GM18498 (cell line): ENCODE measurements around the gene PLEKHA7.
"Not testable (repeated sequence)": the region's sequence is repeated elsewhere in the genome, so short reads cannot be mapped to it uniquely, and the experiment has no call there.

Source experiments
- ATAC-seq: cut with Tn5 transposase; IDR thresholded peaks from one replicate; pipeline ENCODE4 v1.9.1; 2021; ENCODE audit warnings: mild to moderate bottlenecking, moderate library complexity; ENCODE audit not compliant: unreplicated experiment

The PLEKHA7 gene

DNA sequence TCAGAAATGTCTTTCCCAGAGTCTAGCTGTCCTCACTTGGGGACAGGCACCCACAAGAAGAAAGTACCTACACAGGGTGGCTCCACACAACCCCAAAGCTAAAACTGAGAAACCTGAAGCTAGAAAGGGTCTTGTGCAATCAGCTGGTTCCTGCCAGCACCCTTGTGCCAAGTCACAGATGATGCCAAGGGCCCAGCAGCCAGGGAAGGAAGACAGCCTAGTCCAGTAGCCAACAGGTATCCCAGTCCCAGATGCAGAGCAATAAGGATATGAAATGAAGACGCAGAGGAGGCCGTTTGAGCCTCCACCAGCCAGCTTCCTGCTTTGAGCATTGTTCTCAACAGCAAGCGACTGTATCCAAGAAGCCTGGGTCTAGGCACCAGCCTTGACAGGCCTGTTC is 6.1 kb downstream of the PLEKHA7 start:
- ATAC-seq: no peak

DNA sequence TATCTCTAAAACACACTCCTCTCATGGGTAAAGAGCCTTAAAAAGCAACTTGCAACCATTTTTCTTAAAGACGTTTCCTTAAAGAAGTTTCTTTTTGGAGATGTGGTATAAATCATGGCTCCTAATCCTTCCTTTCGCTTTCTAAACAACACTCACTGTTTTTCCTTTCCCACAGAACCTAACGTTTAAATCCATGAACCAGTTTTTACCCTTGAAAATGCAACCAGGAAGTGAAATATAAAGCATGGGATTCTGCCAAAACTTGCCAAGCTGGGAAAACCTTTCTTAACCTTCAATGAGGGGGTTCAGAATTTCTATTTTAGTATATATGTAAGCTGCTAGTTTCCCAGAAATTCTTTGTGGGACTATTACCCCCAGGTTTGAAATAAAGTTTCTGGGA is 8.6 kb downstream of the PLEKHA7 start:
- ATAC-seq: no peak

DNA sequence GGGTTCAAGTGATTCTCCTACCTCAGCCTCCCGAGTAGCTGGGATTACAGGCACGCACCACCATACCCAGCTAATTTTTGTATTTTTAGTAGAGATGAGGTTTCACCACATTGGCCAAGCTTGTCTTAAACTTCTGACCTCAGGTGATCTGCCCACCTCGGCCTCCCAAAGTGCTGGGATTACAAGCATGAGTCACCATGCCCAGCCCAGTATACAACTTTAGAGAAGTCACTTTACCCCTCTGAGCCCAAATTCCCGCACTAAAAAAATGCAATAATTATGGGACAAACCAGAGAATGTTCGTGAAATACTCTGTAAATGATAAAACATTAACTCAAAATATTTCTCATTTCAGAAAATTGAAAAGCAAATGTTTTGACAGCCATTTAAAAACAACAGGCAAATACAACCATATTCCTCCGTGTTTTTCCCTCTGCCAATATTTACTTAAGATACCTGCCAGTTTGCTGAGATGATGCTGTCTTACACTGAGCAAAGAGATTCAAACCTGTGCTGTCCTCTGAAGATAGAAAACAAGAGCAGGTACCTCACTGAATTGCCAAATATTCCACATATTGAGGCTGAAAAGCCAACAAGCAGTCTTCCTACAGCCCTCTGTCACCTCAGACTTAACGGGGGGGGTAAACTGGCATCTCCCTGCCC is 9.6 kb downstream of the PLEKHA7 start:
- no peak for ATAC-seq

DNA sequence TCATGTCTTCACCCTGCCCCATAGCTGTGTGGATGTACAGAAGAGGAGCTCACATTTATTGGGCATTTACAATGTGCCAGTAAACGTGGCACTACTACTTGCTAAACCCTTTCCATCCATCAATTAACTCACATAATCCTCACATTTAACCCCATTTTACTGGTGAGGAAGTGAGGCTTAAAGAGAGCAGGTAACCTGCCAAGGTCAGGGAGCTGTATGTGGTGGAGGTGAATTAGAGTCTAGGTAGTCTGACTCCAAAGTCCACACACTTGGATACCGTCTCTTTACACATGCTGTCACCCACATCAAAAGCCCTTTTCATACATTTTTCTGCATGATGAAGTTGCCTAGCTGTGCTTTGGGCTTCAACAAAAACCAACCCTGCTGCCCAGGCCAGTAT is 10.8 kb downstream of the PLEKHA7 start:
- no peak for ATAC-seq

DNA sequence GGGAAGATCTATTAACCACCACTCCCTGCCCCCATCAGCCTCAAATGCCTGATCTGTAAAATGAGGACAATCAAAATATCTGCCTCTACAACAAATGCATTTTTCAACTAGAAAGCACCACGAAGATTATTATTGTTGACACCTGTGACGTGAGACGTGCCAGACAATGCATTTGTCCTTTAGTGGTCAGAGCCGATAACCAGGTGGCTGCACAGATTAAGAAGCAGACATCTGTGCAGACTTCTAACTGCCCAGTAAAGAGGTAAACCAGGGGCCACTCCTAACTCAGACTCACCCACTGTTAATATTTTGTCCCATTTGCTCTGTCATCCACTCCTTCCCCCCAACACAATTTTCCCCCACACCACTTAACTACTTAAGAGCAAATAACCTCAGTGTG is 11.7 kb downstream of the PLEKHA7 start:
- no peak for ATAC-seq

DNA sequence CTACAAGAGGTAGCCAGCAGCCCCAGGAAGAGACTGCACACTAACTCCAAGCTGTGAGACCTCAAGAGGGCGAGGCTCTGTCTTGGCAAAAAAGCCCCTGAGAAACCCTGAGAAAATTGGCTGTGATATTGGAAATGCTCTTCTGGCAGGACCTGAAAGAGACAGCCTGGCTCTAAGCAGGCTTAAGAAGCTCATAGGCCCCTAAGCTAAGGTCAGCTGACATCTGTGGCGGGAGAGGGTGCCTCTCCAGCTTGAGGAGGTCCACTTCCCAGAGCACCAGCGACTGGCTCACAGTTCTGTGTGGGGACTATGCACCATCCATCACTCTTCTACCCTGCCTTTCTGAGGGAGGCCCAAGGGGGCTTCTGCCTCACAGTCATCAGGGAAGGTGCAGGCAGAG is 12.4 kb downstream of the PLEKHA7 start:
- no peak for ATAC-seq

DNA sequence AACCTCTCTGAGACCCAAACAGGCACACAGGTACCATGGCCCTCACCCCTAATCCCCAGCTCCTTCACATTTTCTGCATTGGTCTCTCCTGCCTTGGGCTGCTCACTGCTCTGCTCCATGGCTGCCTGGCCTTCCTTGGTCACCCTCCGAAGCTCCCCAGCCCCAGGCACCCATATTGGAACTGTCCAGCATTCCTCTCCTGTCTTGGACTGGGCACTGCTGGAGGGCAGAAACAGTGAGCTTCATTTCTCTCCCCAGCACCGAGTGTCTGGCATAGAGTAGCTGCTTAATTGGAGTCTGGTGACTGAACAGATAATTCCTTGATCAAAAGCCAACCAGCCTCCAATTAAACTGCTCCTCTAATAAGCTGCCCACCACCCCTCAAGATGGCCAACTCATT is 13.2 kb downstream of the PLEKHA7 start:
- no peak for ATAC-seq

DNA sequence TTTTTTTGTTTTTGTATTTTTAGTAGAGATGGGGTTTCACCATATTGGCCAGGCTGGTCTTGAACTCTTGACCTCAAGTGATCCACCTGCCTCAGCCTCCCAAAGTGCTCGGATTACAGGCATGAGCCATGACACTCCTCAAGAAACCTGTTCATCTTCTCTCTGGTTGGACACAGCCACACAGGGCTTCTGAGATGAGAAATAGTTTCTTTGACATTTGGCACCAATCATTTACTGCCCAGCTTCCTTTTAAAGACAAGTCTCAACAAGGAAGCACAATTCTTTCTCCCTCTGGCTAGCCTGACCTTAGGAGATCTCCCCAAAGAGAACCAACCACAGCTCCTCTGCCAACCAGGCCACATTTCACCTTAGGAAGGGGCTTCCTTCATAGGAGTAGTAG is 14.0 kb downstream of the PLEKHA7 start:
- not testable (repeated sequence) for ATAC-seq

DNA sequence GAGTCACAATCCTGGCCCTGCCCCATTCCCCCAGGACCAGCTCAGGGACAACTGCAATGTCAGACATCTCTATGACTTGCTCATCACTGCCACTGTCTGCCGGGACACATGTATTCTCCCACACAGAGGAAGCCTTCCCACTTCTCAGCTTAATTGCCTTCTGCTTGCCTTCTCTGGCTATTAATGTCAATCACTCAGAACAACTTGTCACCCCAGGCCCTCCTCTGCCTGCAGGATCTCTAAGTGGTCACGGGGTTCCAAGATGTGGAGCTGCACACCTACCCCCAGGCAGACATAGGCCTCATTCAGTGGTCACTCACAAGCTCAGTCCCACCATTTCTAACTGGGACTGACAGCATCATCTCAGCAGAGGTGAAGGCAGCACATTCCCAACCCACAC is 15.1 kb downstream of the PLEKHA7 start:
- ATAC-seq: no peak

DNA sequence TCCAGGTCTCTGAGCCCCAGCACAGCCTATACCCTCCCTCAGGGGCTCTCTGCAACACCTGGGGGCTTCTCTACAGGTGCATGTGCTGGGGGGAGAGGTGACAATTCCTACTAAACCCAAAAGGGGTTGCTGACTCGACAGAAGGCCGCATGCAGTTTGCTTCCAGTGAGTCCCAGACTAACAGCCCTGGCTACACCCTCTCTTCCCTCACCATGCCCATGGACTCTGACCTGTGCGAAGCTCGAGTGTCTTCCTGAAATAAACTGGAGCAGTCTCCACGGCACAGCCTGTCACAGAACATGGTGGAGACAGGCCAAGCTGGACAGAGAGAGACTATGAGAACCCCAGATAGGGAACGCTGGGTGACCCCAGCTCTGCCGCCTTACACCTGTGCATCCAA is 16.6 kb downstream of the PLEKHA7 start:
- ATAC-seq: no peak

DNA sequence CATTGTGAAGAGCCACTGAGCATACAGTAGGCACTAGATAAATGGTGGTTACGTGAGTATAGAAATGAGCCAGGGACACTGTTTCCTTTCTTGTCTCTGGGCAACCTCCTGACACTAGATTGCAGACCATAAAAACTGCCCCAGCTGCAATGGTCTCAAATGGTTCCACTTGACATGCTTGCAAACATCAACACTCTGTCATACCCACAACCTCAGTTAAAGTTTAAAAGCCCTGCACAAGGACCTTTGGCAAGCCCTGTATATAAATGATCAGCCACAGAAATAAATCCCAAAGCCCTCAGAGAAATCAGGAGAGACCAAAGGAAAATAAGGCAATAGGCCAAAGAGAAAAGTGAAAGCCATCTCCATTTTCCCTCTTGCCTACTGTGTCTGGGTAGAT is 20.7 kb downstream of the PLEKHA7 start:
- no peak for ATAC-seq

DNA sequence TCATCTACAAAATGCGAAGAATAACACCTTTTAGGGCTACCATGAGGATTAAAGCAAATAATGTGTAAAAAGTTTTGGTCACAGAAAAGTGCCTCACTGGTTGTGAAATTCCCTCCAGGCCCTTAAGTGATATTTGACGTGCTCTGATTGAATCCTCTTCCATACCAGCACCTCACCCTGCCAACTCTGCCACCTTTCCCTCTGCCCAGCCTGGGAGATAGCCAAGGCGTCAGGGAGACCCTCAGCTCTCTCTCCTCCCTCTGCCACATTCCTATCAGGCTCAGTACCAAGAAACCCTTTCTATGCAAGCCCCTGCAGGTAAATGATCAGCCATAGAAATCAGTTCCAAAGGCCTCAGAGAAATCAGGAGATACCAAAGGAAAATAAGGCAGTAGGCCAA is 21.4 kb downstream of the PLEKHA7 start:
- ATAC-seq: no peak

DNA sequence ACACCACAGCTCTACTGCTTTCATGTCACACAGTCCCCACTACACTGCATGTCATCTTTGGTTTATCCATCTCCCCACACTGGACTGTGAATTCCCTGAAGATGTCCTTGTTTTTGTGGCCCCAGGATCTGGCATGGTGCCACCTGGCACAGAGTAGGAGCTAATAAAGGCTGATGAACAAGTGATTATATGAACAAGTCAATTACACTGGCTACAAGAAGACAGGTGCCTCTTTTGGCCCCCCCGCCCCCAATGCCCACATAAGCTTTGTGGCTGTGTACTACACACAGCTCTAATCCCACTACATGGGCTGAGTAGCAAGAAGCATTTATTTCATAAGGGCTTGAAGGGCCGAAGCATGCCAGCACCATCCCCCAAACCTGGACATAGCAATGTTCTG is 24.7 kb downstream of the PLEKHA7 start:
- no peak for ATAC-seq

DNA sequence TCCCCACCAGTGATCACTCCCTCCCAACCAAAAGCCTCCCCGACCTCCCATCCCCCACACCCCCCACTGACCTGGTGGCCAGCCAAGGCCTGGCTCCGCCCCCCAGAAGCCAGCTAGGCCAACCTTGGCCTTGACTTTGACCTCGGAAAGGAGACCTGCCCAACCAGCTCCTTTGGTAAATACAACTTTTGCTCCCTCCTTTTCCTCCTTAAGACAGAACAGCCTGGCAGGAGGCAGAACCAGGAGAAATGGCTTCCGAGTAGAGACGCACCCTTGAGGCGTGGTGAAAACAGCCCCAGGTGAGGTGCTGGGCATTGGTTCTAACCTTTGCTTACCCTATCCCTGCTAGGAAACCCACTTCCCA is 27.0 kb downstream of the PLEKHA7 start:
- ATAC-seq: no peak

DNA sequence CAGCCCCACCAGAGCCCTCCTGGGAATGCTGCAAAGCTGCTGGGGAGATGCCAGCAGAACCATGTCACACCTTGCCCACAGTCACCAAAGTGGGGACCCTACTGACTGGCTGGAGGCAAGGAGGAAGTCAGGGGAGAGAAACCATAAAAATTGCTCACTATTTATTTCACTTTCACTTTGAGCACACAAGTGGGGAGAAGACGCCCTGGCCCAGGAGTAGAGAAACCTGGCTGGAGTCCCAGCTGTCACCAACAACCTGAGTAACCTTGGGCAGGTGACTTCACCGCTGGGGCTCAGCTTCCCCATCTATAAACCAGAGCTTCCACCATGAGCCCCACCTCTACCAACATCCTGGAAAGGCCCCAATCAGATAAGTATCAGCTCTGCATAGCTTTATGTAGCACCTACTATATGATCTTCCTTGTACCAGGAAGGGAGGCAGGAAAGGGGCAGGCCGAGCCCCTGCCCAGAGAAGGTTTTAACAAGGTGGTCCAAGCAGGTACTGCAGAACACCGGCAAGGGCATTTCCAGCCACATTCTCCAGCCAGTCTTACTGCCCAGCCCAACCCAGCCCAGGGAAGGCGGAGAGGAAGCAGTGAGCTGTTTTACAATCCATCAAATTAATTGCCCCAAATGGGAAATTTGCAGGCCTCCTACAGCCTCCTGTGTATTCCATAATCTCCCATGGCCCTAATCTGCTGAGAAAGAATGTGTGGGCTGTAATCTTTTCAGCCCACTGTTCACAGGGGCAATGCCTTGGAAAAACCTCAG is 27.6 kb downstream of the PLEKHA7 start:
- peak; percentile 98 for ATAC-seq

DNA sequence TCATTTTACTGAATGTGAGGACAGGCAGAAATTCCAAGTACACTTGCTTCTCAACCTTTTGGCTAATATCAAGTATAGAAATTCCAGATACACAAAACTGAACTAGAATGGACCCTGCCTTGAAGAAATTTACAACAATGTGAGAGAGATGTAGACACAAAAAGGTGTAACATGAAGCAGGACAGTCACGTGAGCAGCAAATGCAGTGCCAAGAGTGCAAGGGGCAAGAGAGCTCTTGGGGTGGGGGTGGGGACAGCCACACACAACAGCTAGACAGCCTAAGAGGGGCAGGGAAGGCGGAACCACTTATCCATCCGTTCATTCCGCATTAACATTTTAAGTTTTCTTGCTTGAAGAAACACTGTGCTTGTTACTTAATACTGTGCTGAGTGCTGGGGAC is 28.9 kb downstream of the PLEKHA7 start:
- no peak for ATAC-seq

DNA sequence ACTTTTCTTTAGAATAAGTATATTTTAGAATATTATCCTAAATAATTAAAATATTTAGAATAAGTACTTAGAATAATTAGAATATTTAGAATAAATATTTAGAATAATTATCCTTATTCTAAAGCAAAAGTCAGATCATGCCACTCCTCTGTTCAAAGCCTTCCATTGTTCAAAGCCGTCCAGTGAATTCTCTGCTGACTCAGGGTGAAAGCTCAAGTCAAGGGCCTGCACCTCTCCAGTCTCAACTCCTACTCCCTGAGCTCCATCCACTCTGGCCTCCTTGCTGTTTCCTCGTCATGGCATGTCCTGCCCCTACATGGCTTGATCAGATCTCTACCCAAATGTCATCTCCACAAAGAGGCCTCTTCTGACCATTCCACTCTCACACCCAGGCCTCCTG is 30.0 kb downstream of the PLEKHA7 start:
- ATAC-seq: no peak

DNA sequence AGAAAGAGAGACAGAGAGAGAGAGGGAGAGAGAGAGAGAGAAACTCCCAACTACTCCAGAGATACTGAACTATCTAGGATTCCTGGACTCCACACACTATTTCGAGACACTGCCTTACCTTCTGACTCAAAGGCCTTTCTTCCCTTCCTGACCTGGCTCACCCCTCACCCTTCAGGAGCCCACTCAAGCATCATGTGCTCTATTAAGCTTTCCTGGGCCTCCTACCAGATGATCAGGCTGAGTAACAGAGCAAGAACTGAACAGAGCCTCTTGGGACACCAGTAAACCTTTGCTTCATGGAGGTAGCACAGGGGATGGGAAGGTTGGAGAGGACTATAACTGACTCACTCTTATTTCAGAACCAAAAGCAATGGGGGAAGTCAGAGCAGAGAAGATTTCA is 31.4 kb downstream of the PLEKHA7 start:
- no peak for ATAC-seq

DNA sequence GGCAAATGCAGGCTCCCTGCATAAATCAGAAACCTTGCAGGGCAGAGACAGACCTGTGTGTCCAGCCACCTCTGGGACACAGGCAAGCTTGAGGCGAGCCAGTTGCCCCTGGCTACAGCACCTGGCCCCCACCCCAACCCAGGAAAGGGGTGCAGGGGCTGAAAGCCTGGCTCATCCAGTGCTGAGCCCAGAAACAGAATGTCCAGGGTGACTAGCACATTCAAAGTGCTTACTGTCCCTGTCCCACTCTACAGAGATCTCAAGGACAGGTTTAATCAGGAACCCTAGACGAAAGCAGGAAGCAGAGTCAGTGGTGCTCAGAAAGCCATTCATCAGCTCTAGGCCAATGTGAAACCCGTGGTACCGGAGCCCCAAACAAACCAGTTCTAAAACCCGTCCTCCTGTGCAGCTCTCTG is 31.9 kb downstream of the PLEKHA7 start:
- ATAC-seq: no peak

DNA sequence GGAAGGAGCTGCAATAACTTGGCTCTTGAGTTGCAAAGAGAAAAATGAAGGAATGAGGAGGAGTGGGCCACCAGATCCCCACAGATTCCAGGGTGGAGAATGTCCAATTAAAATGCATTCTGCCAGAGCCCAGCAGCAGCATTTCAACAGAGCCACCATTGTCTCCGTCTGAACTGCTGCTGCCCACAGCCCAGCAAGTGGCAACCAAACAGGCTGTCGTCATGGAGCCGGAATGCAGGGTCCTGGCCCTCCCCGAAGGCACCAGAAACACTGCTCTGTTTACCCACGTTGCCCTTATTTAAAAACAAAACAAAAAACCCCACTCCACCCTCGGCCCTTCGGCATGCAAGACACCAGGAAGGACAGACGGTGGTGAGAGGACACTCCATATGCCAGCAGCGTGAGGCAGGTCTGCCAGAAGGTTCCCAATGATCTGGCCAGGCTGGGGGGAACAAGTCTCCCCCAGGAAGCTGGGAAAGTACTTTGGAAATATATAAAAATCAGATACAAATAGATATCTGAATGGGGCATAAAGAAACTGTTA is 32.5 kb downstream of the PLEKHA7 start:
- no peak for ATAC-seq

DNA sequence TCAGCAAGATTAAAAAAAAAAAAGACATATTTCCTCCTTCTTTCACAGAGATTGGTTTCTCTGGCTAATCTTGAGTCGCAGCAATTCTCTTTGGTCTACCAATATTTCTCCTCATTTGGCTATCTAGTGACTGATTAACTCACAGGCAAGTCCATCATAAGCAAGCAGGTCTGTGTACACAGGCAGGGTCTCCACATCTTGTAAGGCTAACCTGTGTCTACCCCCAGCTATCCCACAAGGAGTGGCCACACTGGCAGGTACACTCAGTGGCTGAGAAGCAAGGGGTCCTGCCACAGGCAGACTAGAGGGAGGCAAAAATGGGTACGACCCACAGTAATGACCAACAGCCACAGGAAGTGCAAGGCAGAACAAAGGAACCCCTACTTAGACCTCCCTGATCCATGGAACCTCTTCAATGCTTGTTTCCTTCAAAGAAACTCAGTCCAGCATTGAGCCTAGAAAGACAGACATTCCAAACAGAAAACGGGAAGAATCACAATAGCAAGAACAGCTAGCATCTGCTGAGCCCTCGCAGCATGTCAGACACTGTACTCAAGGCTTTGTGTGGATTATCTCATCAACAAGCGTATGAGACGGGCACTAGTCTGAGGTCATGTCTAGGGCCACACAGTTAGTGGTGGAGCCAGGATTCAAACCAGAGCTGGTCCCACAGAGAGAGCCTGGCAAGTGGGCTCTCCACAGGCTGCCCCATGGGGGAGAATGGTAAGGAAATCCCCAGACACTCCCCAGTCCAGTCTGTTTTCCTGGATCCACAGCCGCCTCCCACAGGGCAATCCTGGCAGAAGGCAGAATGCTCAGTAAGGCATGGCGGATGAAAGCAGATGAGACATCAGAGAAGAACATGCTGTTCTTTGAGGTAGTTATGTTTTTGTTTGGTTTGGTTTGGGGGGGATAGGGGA is 34.3 kb downstream of the PLEKHA7 start:
- no peak for ATAC-seq

DNA sequence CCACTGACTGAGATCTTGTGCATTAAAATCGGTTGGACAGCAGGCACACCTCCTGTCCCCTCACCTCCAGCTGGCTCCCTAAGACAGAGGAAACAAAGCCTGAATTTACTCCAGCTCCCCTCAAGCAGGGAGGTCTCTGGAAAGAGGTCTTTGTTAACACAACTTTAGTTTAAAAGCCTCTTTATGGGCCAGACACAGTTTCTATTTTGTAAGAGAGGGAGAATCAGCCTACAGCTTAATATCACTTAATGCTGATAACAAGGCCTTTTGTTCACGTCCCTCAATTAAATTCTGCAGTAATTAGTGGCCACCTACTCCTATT is 36.3 kb downstream of the PLEKHA7 start:
- no peak for ATAC-seq
